ENCODE data around the gene GTF2F2.

GTF2F2 gene

GRCh38 chr13:45249662-45250061 lies 129.4 kb downstream of the GTF2F2 start:
- Histone ChIP-seq H3K79me2 (ENCODE audit: insufficient read depth, low read length) (no peaks in the 10 kb centered on the region; the same call in 1 of the 2 replicates), H4K20me1 (ENCODE audit: insufficient read depth, low read length) (no peaks in the 10 kb centered on the region), H3K9ac (ENCODE audit: low read length) (no peak overlapping the region), H3K27ac (ENCODE audit: low read depth, low read length, poor library complexity, severe bottlenecking) (no peak overlapping the region), H3K4me3 (ENCODE audit: low read depth, low read length, poor library complexity, severe bottlenecking) (no peak overlapping the region), H3K9me3 (ENCODE audit: low read length) (no peaks in the 10 kb centered on the region), H2AFZ (ENCODE audit: low read length) (no peak overlapping the region), H3K4me2 (ENCODE audit: low read length) (no peak overlapping the region), H3F3A (ENCODE audit: insufficient read depth, low read length) (no peaks in the 10 kb centered on the region), H3K27me3 (ENCODE audit: insufficient read depth, low read length) (no peaks in the 10 kb centered on the region), H3K9me2 (ENCODE audit: low read depth, low read length) (no peaks in the 10 kb centered on the region), H3K36me3 (ENCODE audit: insufficient read depth, low read length) (0 out of 2 replicates have a peak, but pooled peaks cover 5% of the 10 kb centered on the region), H3K4me1 (ENCODE audit: insufficient read depth, low read length, severe bottlenecking) (no peaks in the 10 kb centered on the region)
- TF ChIP-seq CTCF (IDR thresholded peaks at IDR 0.05; ENCODE audit: low read length), result no peak
- no peak for TF ChIP-seq EZH2 (IDR thresholded peaks at IDR 0.05; ENCODE audit: borderline replicate concordance, low read length)

DNA sequence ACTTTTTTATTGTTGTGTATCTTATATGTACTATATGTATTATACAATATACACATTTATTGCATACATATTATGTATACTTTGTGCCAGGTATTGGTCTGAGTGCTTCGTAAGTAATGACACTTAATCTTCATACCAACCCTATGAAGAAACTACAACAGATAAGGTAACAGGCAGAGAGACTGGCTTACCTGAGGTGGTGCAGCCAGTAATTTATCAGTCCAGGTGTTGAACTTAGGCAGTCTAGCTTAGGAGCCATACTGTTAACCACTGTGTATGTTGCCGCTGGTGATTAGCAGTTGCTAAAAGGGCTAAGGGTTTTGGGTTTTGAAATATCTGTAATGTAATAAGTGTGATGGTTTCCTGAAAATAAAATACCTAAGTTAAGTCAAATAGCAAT lies 134.1 kb downstream of the GTF2F2 start:
- H3F3A ChIP-seq (ENCODE audit: insufficient read depth, low read length), result no peaks in the 10 kb centered on the region
- H3K79me2 ChIP-seq (ENCODE audit: insufficient read depth, low read length), result no peaks in the 10 kb centered on the region; the same call in 1 of the 2 replicates
- H4K20me1 ChIP-seq (ENCODE audit: insufficient read depth, low read length), result no peaks in the 10 kb centered on the region
- H3K27me3 ChIP-seq (ENCODE audit: insufficient read depth, low read length), result no peaks in the 10 kb centered on the region
- H3K9me3 ChIP-seq (ENCODE audit: low read length), result no peaks in the 10 kb centered on the region
- no peak overlapping the region for H3K4me3 ChIP-seq (ENCODE audit: low read depth, low read length, poor library complexity, severe bottlenecking)
- 0 out of 2 replicates have a peak, but pooled peaks cover 5% of the 10 kb centered on the region for H3K36me3 ChIP-seq (ENCODE audit: insufficient read depth, low read length)
- H3K9ac ChIP-seq (ENCODE audit: low read length), result no peak overlapping the region
- H3K27ac ChIP-seq (ENCODE audit: low read depth, low read length, poor library complexity, severe bottlenecking), result no peak overlapping the region
- H3K4me1 ChIP-seq (ENCODE audit: insufficient read depth, low read length, severe bottlenecking), result no peaks in the 10 kb centered on the region
- no peak overlapping the region for H3K4me2 ChIP-seq (ENCODE audit: low read length)
- no peak for TF ChIP-seq CTCF (IDR thresholded peaks at IDR 0.05; ENCODE audit: low read length)
- TF ChIP-seq EZH2 (IDR thresholded peaks at IDR 0.05; ENCODE audit: borderline replicate concordance, low read length), result no peak
- H3K9me2 ChIP-seq (ENCODE audit: low read depth, low read length), result no peaks in the 10 kb centered on the region
- no peak overlapping the region for H2AFZ ChIP-seq (ENCODE audit: low read length)

GRCh38 chr13:45255247-45255987 lies 135.1 kb downstream of the GTF2F2 start:
- H3K79me2 ChIP-seq (ENCODE audit: insufficient read depth, low read length), result no peaks in the 10 kb centered on the region; the same call in 1 of the 2 replicates
- TF ChIP-seq CTCF (IDR thresholded peaks at IDR 0.05; ENCODE audit: low read length) (no peak), EZH2 (IDR thresholded peaks at IDR 0.05; ENCODE audit: borderline replicate concordance, low read length) (no peak)
- no peak overlapping the region for H3K4me2 ChIP-seq (ENCODE audit: low read length)
- H3K27ac ChIP-seq (ENCODE audit: low read depth, low read length, poor library complexity, severe bottlenecking), result no peak overlapping the region
- H3K4me1 ChIP-seq (ENCODE audit: insufficient read depth, low read length, severe bottlenecking), result no peaks in the 10 kb centered on the region
- no peak overlapping the region for H3K4me3 ChIP-seq (ENCODE audit: low read depth, low read length, poor library complexity, severe bottlenecking)
- H3K9me2 ChIP-seq (ENCODE audit: low read depth, low read length), result no peaks in the 10 kb centered on the region
- H4K20me1 ChIP-seq (ENCODE audit: insufficient read depth, low read length), result no peaks in the 10 kb centered on the region
- 0 out of 2 replicates have a peak, but pooled peaks cover 5% of the 10 kb centered on the region for H3K36me3 ChIP-seq (ENCODE audit: insufficient read depth, low read length)
- H3K9ac ChIP-seq (ENCODE audit: low read length), result no peak overlapping the region
- H3K27me3 ChIP-seq (ENCODE audit: insufficient read depth, low read length), result no peaks in the 10 kb centered on the region
- no peaks in the 10 kb centered on the region for H3K9me3 ChIP-seq (ENCODE audit: low read length)
- no peak overlapping the region for H2AFZ ChIP-seq (ENCODE audit: low read length)
- H3F3A ChIP-seq (ENCODE audit: insufficient read depth, low read length), result no peaks in the 10 kb centered on the region

All from OCI-LY1 (cell line).